Measurements from ENCODE around the gene TBL1Y. TPM values are rescaled to one million over a fixed set of nuclear protein-coding genes. Genes with fewer than 3 reads are reported as not detected.
"Not testable (repeated sequence)": the region's sequence is repeated elsewhere in the genome, so short reads cannot be mapped to it uniquely, and the experiment has no call there.

Gene TBL1Y
- polyA plus RNA-seq, 1 donor, result not detected

DNA sequence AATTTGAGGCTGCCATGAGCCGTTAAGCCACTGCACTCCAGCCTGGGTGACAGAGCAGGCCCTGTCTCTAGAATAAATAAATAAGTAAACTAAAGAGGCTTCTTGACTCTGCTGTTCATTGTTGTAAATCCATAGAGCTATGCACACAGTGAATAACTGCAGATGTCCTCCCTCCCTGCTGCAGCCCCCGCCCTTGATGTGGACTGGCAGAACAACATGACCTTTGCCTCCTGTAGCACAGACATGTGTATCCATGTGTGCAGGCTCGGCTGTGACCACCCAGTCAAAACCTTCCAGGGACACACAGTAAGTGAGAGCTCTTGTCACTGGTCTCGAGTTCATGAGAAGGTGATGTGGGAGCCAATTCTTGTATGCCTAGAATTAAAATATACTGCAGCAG lies 170.1 kb downstream of the TBL1Y start:
- DNase-seq (ENCODE audit: low read depth), result not testable (repeated sequence)

DNA sequence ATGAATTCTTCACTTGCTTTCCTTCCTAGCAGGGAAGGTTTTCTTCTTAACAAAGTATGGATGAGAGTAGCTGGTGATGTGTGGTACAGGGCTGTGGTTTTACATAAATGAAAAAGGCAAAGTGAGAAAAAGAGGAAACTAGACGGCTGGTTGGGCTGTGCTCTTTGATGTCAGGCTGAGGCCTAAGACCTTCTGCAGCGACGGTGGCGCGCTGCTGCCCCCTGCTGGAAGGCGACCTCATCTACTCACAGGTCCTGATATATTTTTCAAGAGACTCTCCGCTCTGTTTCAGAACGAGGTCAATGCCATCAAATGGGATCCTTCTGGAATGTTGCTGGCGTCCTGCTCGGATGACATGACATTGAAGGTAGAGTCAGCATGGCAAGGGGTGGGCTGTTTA lies 175.1 kb downstream of the TBL1Y start:
- DNase-seq (ENCODE audit: low read depth), result no peak

DNA sequence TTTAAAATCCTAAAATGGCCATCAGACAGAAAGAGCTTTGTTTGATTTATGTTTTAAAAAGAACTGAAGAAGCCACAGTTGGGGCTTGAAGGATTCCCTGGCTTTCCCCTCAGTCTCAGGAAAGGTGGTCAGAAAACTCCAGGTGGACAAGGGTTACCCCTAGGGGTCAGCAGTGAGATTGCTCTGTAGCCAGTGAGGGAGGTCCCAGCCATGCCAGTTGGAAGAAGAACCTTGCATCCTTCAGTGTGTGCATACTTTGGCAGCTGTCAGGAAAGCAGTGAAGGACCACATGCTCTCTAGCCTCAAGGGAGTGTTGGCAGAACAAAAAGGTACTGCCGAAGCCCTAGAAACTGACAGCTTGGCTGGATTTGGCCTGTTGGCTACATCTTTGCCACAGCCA lies 182.3 kb downstream of the TBL1Y start:
- no peak for DNase-seq (ENCODE audit: low read depth)

DNA sequence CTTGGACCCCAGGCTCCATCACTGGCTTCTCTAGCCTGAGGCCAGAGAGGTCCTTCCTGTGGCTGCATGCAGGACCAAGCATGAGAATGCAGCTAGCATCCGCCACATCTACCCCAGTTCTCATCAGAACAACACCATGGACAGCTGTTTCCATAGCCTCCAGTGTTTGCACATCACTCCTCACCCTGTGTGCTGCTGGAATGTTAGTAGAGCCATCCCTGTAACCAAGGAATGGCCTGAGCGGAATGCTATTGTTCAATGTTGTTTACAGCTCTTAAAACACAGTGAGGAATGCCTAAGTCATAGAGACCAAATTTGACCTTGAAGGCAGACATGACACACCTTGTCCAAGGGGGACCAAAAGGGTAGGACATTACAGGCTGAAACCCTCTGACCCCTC lies 183.9 kb downstream of the TBL1Y start:
- no peak for DNase-seq (ENCODE audit: low read depth)

DNA sequence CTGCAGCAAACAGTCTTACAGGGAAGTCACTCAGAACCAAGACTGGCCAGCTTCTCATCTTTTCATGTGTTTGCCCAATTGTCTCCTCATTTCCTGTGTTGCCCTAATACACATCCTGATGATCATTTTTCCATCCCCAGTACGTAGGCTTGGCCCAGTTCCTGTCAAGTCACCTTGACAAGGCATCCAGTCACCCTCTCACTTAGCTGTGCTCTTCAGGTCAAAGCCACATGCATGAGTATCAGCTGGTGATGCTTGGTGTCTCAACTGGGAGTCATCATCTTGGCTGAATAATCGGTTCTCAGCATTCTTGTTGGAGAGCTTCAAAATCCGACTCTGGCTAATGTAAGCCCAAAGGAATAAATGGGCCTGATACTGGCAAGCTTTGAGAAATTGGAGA lies 186.5 kb downstream of the TBL1Y start:
- DNase-seq (ENCODE audit: low read depth), result no peak

DNA sequence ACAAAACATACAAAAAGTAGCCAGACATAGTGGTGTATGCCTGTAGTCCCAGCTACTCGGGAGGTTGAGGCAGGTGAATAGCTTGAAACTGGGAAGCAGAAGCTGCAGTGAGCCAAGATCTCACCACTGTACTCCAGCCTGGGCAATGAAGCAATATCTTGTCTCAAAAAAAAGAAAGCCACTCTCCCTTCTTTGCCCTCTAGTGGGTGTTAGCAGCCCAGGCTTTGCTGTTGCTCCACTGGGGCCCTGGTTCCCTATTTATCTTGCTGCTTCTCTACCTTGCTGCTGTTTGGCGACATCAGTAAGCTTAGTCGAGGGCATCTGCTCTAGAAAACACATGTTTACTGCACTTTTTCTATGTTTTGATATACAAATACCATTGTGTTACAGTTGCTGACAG lies 189.2 kb downstream of the TBL1Y start:
- DNase-seq (ENCODE audit: low read depth), result no peak

DNA sequence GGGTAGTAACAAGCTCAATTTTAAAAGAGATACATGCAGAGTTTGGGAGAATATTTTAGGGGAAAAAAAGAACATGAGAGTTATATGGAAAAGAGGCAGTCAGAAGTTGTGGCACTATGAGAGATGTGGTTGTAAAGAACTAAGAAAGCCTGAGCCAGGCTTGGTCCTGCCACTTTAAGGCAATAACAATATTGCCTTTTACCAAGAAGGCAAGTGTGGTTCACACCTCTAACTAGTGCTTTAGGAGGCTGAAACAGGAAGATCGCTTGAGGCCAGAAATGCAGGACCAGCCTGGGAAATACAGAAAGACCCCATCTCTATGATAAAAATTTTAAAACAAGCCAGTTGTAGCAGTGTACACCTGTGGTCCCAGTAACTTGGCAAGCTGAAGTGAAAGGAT lies 192.2 kb downstream of the TBL1Y start:
- DNase-seq (ENCODE audit: low read depth), result no peak

DNA sequence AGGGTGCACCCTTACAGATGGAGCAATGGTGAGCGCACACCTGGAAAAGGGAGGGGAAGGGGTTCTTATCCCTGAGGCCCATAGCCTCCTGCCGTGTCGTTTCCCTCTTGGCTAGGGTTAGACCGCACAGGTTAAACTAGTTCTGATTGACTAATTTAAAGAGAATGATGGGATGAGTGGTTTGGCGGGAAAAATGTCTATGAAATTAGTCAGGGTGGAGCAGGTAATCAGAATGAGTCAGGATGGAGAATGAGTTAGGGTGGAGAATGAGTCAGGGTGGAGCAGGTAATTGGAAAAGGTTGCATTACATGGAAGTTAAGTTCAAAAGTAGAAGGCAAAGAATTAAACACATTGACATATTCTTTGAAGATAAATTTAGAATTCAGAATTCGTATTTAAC lies 196.7 kb downstream of the TBL1Y start:
- DNase-seq (ENCODE audit: low read depth), result no peak

DNA sequence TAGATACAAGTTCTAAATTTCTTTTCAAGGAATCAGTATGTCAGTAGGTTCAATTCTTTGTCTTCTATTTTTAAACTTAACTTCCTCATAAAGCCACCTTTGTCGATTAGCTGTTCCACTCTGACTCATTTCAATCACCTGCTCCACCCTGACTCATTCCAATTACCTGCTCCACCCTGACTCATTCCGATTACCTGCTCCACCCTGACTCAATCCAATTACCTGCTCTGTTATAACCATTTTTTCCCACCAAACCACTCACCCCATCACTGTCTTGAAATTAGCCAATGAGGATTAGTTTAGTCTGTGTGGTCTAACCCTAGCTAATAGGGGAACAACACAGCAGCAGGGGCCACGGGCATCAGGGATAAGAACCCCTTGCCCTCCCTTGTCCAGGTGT lies 199.6 kb downstream of the TBL1Y start:
- no peak for DNase-seq (ENCODE audit: low read depth)

DNA sequence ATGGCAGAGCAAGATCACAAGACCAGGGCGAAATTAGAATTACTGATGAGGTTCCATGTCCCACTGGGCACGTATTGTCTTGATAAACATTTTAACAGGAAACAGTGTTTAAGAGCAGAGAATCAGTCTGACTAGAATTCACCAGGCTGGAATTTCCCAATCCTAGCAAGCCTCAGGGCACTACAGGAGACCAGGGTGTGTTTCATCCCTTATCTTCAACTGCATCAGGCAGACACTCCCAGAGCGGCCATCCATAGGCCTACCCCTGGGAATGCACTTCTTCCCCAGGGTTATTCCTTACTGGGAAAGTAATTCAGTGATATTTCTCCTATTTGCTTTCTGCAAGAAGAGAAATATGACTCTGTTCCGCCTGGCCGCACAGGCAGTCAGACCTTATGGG lies 205.4 kb downstream of the TBL1Y start:
- DNase-seq (ENCODE audit: low read depth), result no peak

DNA sequence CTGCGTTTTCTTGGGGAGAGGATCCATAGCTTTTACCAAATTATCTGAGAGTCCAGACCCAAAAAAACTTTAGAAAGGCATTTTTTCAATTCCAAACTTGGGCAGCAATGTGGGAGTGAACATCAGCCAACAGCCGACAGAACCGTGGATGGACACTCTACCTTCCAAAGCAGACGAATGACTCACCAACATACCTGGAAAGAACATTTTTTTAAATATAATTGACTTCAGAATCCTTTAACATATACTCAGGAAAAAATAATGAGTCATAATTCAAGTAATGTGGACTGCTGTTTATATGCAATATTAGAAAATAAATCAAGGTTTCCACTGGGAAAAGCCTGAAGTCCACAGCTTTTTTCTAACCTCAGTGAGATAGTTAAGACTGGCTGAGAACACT lies 211.7 kb downstream of the TBL1Y start:
- DNase-seq (ENCODE audit: low read depth), result no peak

DNA sequence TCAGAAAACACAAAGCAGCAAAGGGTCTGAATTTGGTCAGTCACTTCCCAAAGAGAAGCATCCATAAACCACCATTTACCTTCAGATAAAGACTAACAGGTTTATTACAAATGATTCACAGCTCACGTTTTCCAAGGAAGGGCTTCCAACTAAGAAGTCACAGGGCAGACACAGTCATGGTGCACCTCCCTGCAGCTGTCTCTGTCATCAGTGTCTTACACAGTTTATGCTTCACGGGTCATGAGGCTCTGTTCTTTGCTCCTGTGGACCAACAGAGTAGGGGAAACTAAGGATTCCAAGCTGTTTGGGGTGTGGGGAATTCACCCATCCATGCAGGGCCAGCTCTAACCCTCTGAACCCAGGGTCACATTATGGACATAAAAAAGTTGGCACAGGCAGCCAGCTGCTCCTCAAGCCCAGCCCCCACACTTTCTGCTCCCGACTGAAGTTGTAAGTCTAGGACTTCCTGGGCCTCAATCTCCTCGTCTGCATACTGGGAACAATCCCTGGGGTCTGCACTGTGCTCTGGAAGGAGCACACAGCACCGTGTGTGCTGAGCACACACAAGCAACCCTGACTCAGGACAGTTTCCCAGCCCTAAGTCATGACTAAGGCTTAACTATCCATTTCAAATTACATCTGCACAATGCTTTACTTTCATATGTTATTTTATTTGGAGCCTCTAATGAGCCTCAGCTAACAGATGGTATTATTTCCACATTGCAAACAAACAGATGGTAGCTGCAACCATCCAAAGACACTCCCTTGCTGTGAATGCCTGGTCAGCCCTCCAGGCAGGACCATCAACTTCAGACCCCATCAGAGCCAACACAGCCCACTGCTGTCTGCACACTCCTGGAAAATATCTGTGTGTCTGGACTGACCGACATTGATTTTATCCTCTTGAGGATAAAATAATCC lies 214.9 kb downstream of the TBL1Y start:
- no peak for DNase-seq (ENCODE audit: low read depth)

DNA sequence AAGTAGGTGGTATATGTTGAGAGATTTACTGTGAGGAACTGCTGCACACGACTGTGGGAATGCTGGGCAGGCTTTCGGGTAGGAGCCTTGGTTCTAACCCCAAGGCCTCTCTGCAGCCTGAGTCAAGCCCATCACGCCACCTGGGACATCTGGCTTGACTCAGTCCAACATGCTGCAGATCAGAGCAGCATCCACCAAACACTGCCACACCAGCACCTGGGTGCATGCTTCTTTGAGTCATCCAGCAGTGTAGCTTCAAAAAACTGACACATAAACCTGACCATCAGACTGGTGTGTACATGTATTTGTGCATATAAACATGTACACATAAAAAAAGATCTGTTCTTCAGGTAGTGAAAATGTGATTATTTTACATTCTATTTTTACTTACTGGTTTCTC lies 217.7 kb downstream of the TBL1Y start:
- no peak for DNase-seq (ENCODE audit: low read depth)

Other genes with a start within 250 kb of the TBL1Y start
- gene AMELY, start 1.1 kb downstream of the TBL1Y start, polyA plus RNA-seq (ENCODE audit: insufficient read length), result not detected